GM23248 (cell line): ENCODE data around the gene LRGUK.

Experiments used
- EZH2 ChIP-seq: fragments of 200-600 bp; sonication (generic); IDR thresholded peaks from 2 replicates; pipeline ENCODE4 v1.6.1; 2018; ENCODE audit warnings: antibody characterized with exemption, mild to moderate bottlenecking; ENCODE audit not compliant: insufficient read depth, poor library complexity, severe bottlenecking
- EZH2phosphoT487 ChIP-seq: fragments of 200-600 bp; sonication (generic); IDR thresholded peaks from 2 replicates; pipeline ENCODE4 v1.6.1; 2018; ENCODE audit warnings: antibody characterized with exemption, moderate library complexity, mild to moderate bottlenecking, low read depth; ENCODE audit not compliant: insufficient read depth

DNA sequence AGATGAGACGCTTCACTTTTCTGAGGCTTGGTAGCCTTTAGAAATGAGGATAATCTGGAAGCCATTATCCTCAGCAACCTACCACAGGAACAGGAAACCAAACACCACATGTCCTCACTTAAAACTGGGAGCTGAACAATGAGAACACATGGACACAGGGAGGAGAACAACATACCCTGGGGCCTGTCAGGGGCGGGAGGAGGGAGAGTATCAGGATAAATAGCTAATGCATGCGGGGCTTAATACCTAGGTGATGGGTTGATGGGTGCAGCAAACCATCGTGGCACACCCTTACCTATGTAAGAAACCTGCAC, 48.9 kb downstream of the LRGUK start:
- no peak for TF ChIP-seq EZH2phosphoT487
- no peak for TF ChIP-seq EZH2
